Left hindlimb (tissue), 1 donor: ENCODE results near the gene ADD1.
"Not testable (repeated sequence)": the region's sequence is repeated elsewhere in the genome, so short reads cannot be mapped to it uniquely, and the experiment has no call there.

Experiments
- DNase-seq: peaks from one replicate; pipeline ENCODE4 v3.0.0-alpha.2; 2018

The ADD1 gene

GRCh38 chr4:2891294-2891693 lies 47.6 kb downstream of the ADD1 start:
- DNase-seq = no peak

- DNase-seq = no peak
Observed at GRCh38 chr4:2893772-2894171, 50.1 kb downstream of the ADD1 start.

GRCh38 chr4:2898001-2898400 lies 54.4 kb downstream of the ADD1 start:
- no peak for DNase-seq

GRCh38 chr4:2900741-2901140 lies 57.1 kb downstream of the ADD1 start:
- no peak for DNase-seq

GRCh38 chr4:2901186-2901585 lies 57.5 kb downstream of the ADD1 start:
- no peak for DNase-seq

- DNase-seq = no peak
Observed at GRCh38 chr4:2902126-2902525, 58.5 kb downstream of the ADD1 start.

GRCh38 chr4:2905544-2905943 lies 61.9 kb downstream of the ADD1 start:
- DNase-seq = no peak

- DNase-seq = no peak
Observed at GRCh38 chr4:2906218-2906617, 62.6 kb downstream of the ADD1 start.

GRCh38 chr4:2907226-2907625 lies 63.6 kb downstream of the ADD1 start:
- no peak for DNase-seq

- no peak for DNase-seq
Observed at GRCh38 chr4:2907706-2908293, 64.2 kb downstream of the ADD1 start.

GRCh38 chr4:2908686-2909085 lies 65.0 kb downstream of the ADD1 start:
- no peak for DNase-seq

GRCh38 chr4:2909583-2909982 lies 65.9 kb downstream of the ADD1 start:
- DNase-seq = no peak

GRCh38 chr4:2910409-2910808 lies 66.8 kb downstream of the ADD1 start:
- no peak for DNase-seq

- no peak for DNase-seq
Observed at GRCh38 chr4:2911868-2912267, 68.2 kb downstream of the ADD1 start.

GRCh38 chr4:2913168-2913567 lies 69.5 kb downstream of the ADD1 start:
- no peak for DNase-seq

GRCh38 chr4:2914256-2915126 lies 70.8 kb downstream of the ADD1 start:
- DNase-seq = no peak

- no peak for DNase-seq
Observed at GRCh38 chr4:2915789-2916188, 72.1 kb downstream of the ADD1 start.

GRCh38 chr4:2916696-2917095 lies 73.1 kb downstream of the ADD1 start:
- DNase-seq = not testable (repeated sequence)

GRCh38 chr4:2918300-2918699 lies 74.7 kb downstream of the ADD1 start:
- not testable (repeated sequence) for DNase-seq

GRCh38 chr4:2918714-2919113 lies 75.1 kb downstream of the ADD1 start:
- not testable (repeated sequence) for DNase-seq

- not testable (repeated sequence) for DNase-seq
Observed at GRCh38 chr4:2922453-2923101, 78.9 kb downstream of the ADD1 start.

- DNase-seq = no peak
Observed at GRCh38 chr4:2923141-2923551, 79.5 kb downstream of the ADD1 start.

- DNase-seq = no peak
Observed at GRCh38 chr4:2923668-2924173, 80.1 kb downstream of the ADD1 start.

GRCh38 chr4:2924286-2924685 lies 80.6 kb downstream of the ADD1 start:
- DNase-seq = no peak
